Tibial nerve (tissue), 4 donors: ENCODE measurements around the gene ERICH6. TPM values are rescaled to one million over a fixed set of nuclear protein-coding genes. Genes with fewer than 3 reads are reported as not detected.
A peak's percentile ranks its signal among the peaks of the same experiment; 100 is the strongest.

Experiments used
- DNase-seq, 2 donors: peaks; one replicate each; pipeline ENCODE4 v3.0.0-alpha.2; 2019; ENCODE audit warnings: low spot score in 2 of 2
- H3K27ac ChIP-seq, 4 donors: fragments of 200-600 bp; sonication (generic) in 3 of 4; one replicate each; pipeline ENCODE4 v1.5.1; 2017 to 2019; ENCODE audit warnings: mild to moderate bottlenecking in 1 of 4
- H3K27me3 ChIP-seq, 2 donors: fragments of 200-600 bp; sonication (generic) in 1 of 2; one replicate each; pipeline versions ENCODE4 v1.5.1 to v1.6.0; 2017 to 2019
- H3K36me3 ChIP-seq, 3 donors: fragments of 200-600 bp; sonication (generic); one replicate each; pipeline ENCODE4 v1.5.1; 2018 to 2019
- H3K4me1 ChIP-seq, 4 donors: fragments of 200-600 bp; sonication (generic) in 3 of 4; one replicate each; pipeline ENCODE4 v1.5.1; 2017 to 2019
- H3K4me3 ChIP-seq, 4 donors: fragments of 200-600 bp; sonication (generic) in 3 of 4; one replicate each; pipeline ENCODE4 v1.5.1; 2017 to 2019; ENCODE audit warnings: mild to moderate bottlenecking in 1 of 4, moderate library complexity in 1 of 4
- H3K9me3 ChIP-seq, 4 donors: fragments of 200-600 bp; sonication (generic) in 3 of 4; one replicate each; pipeline ENCODE4 v1.5.1; 2017 to 2019
- CTCF ChIP-seq, 5 experiments: fragments of 200-600 bp in 3 of 5; fragments of 450-650 bp in 2 of 5; sonication (generic) in 3 of 5; IDR thresholded peaks; one replicate each; pipeline ENCODE4 v1.5.1; 2016 to 2019; ENCODE audit warnings: antibody characterized with exemption in 5 of 5, mild to moderate bottlenecking in 3 of 5, moderate library complexity in 2 of 5
- EP300 ChIP-seq, 2 donors: sonication (generic); formaldehyde crosslinking; IDR thresholded peaks; one replicate each; pipeline ENCODE4 v1.6.1; 2017; ENCODE audit warnings: antibody characterized with exemption in 2 of 2, mild to moderate bottlenecking in 1 of 2
- POLR2A ChIP-seq, 2 donors: fragments of 450-650 bp; IDR thresholded peaks; one replicate each; pipeline ENCODE4 v1.6.1; 2017; ENCODE audit warnings: antibody characterized with exemption in 2 of 2, mild to moderate bottlenecking in 2 of 2, moderate library complexity in 2 of 2
- WGBS, 2 donors: methylation state at CpG; one replicate each; pipeline ENCODE4 v1.1.5; 2018; 5-methylcytosine and 5-hydroxymethylcytosine counted together
- total RNA-seq, 4 donors: library from RNA; depleted of rRNA; stranded (reverse); fragments of >200 nt; gene quantifications; one replicate each; pipeline ENCODE4 v1.1.0, GENCODE V29; 2016

The ERICH6 gene
- total RNA-seq, 4 donors from 2014 or later: 0.84 TPM; not detected in 3

- peaks cover 0 to 27% (median 0%) of the 10 kb centered on the region in 4 donors for H3K4me1 ChIP-seq
Measured at GRCh38 chr3:150737874-150738679, 34.4 kb upstream of the ERICH6 start.

GRCh38 chr3:150736903-150737832, 33.4 kb upstream of the ERICH6 start:
- Histone ChIP-seq H3K27ac (no peak overlapping the region), H3K36me3 (peaks cover 0 to 16% (median 0%) of the 10 kb centered on the region in 3 donors), H3K27me3 (no peaks in the 10 kb centered on the region), H3K4me3 (no peak overlapping the region), H3K9me3 (no peaks in the 10 kb centered on the region), H3K4me1 (peaks cover 0 to 24% (median 0%) of the 10 kb centered on the region in 4 donors)
- TF ChIP-seq EP300 (IDR thresholded peaks at IDR 0.05) (no peak), CTCF (IDR thresholded peaks at IDR 0.05) (no peak), POLR2A (IDR thresholded peaks at IDR 0.05) (no peak)
- DNase-seq: peak in 1 of 2 donors; percentile 29
- WGBS, 2 donors: 74 to 77% methylated on average over 8 of the region's 8 CpGs

More at GRCh38 chr3:150737874-150738679, 34.4 kb upstream of the ERICH6 start:
- no peak for DNase-seq
- H3K27me3 ChIP-seq: no peaks in the 10 kb centered on the region
- no peaks in the 10 kb centered on the region for H3K9me3 ChIP-seq
- 82 to 86% methylated on average over 2 of the region's 2 CpGs for WGBS, 2 donors
- H3K27ac ChIP-seq: peak overlapping the region in 1 of 4 donors; percentile 63
- peaks cover 0 to 22% (median 0%) of the 10 kb centered on the region in 3 donors for H3K36me3 ChIP-seq
- TF ChIP-seq POLR2A (IDR thresholded peaks at IDR 0.05) (no peak), EP300 (IDR thresholded peaks at IDR 0.05) (peak in 1 of 2 donors; percentile 8)
- H3K4me3 ChIP-seq: no peak overlapping the region

- Histone ChIP-seq H3K4me3 (no peak overlapping the region), H3K4me1 (peaks cover 0 to 24% (median 0%) of the 10 kb centered on the region in 4 donors), H3K9me3 (no peaks in the 10 kb centered on the region), H3K36me3 (peaks cover 0 to 8% (median 0%) of the 10 kb centered on the region in 3 donors), H3K27ac (no peak overlapping the region), H3K27me3 (no peaks in the 10 kb centered on the region)
- TF ChIP-seq POLR2A (IDR thresholded peaks at IDR 0.05) (no peak), CTCF (IDR thresholded peaks at IDR 0.05) (no peak), EP300 (IDR thresholded peaks at IDR 0.05) (no peak)
- 35 to 50% methylated on average over 2 of the region's 2 CpGs for WGBS, 2 donors
- DNase-seq: no peak
Measured at GRCh38 chr3:150736316-150736719, 32.6 kb upstream of the ERICH6 start.

- no peak overlapping the region for H3K27ac ChIP-seq
- no peak for DNase-seq
- WGBS, 2 donors: 57 to 63% methylated on average over 1 of the region's 1 CpG
- TF ChIP-seq EP300 (IDR thresholded peaks at IDR 0.05) (no peak), POLR2A (IDR thresholded peaks at IDR 0.05) (no peak), CTCF (IDR thresholded peaks at IDR 0.05) (no peak)
- H3K4me1 ChIP-seq: peaks cover 0 to 19% (median 0%) of the 10 kb centered on the region in 4 donors
- no peaks in the 10 kb centered on the region for H3K36me3 ChIP-seq
- H3K4me3 ChIP-seq: no peak overlapping the region
- no peaks in the 10 kb centered on the region for H3K9me3 ChIP-seq
- no peaks in the 10 kb centered on the region for H3K27me3 ChIP-seq
Measured at GRCh38 chr3:150734795-150735119, 31.0 kb upstream of the ERICH6 start.

GRCh38 chr3:150733936-150734794, 30.4 kb upstream of the ERICH6 start:
- TF ChIP-seq EP300 (IDR thresholded peaks at IDR 0.05) (no peak), CTCF (IDR thresholded peaks at IDR 0.05) (no peak), POLR2A (IDR thresholded peaks at IDR 0.05) (no peak)
- Histone ChIP-seq H3K9me3 (no peaks in the 10 kb centered on the region), H3K4me1 (peaks cover 0 to 19% (median 0%) of the 10 kb centered on the region in 4 donors), H3K4me3 (no peak overlapping the region), H3K36me3 (no peaks in the 10 kb centered on the region), H3K27me3 (no peaks in the 10 kb centered on the region), H3K27ac (no peak overlapping the region)
- 70 to 85% methylated on average over 9 of the region's 9 CpGs for WGBS, 2 donors
- DNase-seq: no peak
